ENCODE data around the gene FIZ1.

- no peak for TF ChIP-seq CTCF (IDR thresholded peaks at IDR 0.05)
- TF ChIP-seq POLR2A (IDR thresholded peaks at IDR 0.05): no peak
Measured at GRCh38 chr19:55619286-55619685, 20.0 kb upstream of the FIZ1 start.

All from esophagus squamous epithelium (tissue), 4 donors.